HUDEP-2 (cell line): ENCODE results near the gene GNA14.
"Not testable (repeated sequence)": the region's sequence is repeated elsewhere in the genome, so short reads cannot be mapped to it uniquely, and the experiment has no call there.

ENCODE experiments used
- DNase-seq, 76 experiments: peaks; one replicate each; lab custom pipeline; 2025; ENCODE audit not compliant: unreplicated experiment in 76 of 76; lab: John Stamatoyannopoulos, UW

The GNA14 gene

DNA sequence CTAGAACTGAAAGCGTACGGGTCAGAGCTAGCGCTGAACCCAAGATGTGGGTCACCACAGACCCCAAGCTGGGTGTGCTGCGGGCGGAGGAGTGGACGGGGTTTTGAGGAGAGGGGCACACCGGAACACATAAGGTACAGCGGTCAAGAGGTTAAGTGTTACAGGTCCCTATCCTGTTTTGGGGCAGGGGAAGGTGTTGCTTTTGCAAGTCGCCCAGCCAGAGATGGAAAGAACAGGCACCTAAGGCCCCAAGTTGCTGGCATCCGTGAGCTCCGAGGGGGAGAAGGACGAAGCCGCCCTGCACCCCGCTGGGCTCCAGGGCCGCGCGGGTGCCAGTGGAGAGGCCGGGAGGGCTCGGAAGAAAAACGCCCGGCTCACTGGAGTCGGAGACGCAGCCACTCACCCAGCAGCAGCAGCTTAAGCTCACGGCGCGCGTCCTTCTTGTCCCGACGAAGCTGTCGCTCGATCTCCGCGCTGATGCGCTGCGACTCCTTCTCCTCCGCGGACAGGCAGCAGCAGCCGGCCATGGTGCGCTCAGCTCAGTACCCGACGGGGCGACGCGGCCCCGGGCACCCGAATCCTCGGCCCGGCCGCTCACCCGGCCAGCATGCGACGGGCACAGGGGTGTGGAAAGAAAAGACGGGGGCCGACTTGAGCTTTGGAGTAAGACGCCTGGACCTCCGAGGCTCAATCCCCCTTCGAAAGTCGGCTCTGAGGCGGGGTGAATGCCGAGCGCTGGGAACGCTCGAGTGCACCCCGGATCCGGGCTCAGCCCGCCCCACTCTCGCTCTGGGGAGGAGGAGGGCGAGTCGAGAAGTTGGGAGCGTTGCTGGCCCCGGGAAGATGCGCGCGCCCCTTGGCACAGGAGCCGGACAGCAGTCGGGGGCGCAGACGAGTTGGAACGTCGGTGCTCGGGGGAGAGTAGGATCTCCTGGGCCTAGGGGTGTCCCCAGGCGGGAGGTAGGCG is 572 bp downstream of the GNA14 start:
- DNase-seq = peak in 1 of 76 experiments; percentile 2

DNA sequence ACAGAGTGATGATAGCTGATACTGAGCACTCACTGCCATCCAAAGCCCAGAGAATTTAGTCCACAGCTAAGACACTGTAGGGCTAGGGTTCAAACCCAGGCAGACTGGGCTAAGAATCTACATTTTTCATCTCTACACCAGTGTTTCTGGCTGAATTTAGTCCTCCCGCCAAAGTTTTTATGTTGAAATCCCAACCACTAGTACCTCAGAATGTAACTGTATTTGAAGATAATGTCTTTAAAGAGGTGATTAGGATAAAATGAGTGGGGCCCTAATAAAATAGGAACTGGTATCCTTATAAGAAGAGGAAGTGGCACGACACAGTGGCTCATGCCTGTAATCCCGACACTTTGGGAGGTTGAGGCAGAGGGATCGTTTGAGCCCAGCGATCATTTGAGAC is 4.3 kb downstream of the GNA14 start:
- DNase-seq = no peak

DNA sequence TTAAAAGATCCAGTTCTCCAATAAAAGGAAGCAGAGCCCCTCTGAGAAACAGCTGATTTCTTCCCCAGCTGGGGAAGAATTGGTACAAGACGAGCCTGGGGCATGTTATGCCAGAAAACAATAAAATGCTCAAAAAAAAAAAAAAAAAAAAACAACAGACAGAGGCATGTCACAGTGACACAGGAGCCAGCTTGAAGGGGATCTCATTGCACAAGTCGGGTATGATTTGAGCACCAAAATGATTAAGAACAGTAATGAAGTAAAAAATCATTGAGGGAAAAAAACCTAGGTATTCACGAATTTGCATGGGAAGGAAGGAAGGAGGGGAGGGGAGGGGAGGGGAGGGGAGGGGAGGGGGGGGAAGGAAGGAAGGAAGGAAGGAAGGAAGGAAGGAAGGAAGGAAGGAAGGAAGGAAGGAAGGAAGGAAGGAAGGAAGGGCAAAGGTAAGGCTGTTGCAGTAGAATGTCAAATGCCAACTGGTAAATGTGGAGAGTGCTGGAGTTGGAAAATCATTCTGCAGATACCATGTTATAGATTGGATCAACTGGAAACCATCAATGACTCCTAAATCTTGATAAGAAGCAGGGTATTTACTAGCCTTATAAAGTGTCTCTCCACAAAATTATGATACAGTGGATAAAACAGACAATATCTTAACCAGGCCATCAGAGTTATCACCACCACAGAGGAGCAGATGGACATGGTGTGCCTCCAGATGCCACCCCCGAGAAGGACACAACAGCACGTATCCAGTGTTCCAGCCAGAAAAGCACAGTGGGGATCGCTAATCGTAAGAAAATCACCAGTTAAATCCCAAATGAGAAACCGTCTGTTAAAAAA is 7.2 kb downstream of the GNA14 start:
- no peak for DNase-seq

- no peak for DNase-seq
Measured at GRCh38 chr9:77632652-77633051, 15.5 kb downstream of the GNA14 start.

GRCh38 chr9:77628864-77629263 is 19.3 kb downstream of the GNA14 start:
- DNase-seq = not testable (repeated sequence)

DNA sequence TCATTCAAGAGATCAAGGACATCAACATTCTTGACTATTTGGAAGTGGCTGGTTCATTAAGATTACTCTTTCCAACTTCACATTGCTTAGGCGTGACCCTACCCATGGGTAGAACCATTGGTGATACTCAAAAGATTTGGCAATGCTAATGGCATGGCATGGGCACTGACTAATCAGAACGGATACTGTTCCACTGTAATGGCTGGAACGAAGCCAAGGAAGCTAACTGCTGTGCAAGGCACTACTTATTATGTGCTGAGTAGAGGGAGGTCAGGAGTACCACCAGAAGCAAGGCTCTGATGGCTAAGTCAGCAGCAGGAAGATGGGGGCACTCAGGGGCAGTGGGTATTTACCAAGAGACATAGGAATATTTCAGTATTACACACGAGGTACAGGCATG is 31.9 kb downstream of the GNA14 start:
- DNase-seq = no peak

DNA sequence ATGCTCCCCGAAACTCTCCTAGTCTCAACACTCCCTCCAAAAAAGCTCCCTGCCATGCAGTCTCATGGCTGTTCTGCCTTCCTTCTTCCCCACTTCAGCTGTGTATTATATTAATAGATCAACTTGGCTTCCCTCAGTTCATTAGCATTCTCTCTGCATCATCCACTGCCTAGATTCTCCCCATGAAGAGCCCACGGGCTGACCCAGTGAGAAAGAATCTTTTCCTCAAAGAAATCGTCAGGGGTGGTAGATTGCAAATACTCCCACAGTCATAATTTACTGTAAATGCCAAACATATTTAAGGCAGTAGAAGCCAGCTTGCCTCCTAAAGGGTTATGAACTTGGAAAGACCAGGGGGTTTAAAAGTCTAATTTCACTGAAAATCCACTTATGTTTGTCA is 33.5 kb downstream of the GNA14 start:
- DNase-seq = no peak

- no peak for DNase-seq
Measured at GRCh38 chr9:77606526-77606925, 41.6 kb downstream of the GNA14 start.

GRCh38 chr9:77605449-77606220 is 42.5 kb downstream of the GNA14 start:
- no peak for DNase-seq

DNA sequence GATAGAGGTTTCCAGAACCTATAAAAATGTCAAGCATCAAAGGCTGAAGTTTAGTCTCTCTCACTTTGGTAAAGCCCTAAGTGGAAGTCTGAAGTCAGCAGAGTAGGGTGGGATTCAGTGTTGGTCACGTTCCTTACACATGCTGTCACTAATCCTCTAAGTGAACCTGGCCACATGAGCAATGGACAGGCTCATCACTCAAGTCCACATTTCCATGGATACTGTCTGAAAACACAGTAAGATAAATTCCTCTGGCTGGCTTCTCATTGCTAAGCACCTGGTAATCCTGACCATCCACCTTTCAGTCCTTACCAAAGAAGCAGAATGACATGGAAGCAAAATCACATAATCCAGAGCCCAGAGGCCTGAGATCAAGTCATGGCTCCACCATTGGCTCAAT is 43.8 kb downstream of the GNA14 start:
- DNase-seq = no peak

DNA sequence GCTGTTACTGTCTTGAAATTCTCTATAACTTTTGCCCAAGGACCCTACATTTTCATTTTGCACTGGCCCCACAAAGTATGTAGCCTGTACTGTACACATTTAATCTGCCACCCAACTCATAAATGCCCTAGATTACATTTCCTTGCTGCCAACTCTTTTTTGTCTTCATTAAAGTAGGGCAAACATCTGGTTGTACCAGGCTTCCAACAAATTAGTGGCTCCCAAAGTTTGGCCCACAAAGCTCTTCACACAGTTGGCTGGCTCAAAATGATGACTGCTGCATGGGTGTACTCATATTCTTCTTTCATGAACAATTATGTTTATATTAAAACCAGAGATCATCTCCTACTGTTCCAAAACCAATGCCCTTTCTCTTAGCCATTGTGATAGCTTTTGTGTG is 45.3 kb downstream of the GNA14 start:
- no peak for DNase-seq

DNA sequence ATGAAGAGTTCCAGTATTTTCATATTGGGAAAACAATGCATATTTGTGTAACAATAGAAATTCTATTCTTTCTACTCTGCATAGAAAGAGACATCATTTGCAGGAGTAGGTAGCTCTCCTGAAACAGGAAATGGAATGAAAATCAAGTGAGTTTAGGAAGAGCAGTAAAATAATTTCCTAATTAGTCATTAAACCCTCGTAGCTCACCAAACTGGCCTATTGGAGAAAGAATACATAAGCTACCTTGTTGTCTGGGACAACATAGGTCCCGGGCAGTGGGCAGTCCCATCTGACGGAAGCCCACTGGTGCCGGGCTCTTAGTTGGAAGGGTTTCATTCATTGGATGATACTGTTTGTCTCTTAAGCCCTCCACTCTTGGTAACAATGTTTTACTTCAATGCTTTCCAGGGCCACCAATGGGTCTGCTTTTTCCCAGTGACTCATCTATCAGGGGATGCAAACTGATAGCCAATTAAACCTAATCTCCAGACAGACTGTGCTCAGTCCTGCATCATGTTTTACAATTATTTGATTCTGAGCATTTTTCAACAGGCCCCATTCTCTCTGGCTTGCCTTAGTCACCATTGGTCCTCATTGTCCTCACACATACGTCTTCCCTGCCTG is 46.5 kb downstream of the GNA14 start:
- no peak for DNase-seq

DNA sequence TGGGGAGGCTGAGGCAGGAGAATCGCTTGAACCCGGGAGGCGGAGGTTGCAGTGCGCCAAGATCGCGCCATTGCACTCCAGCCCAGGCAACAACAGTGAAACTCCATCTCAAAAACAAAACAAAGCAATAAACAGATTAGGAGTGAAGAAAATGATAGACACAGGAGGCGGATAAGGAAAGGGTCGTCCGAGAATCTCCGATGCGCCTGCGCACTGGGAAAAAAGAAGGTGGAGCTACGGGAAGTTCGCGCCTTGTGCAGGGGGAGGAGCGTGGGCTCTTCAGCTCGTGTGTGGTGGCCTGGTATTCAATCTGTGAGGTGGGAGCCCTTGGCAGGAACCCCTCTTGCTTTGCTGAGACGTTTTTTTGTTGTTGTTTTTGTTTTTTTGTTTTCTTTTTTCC is 47.3 kb downstream of the GNA14 start:
- DNase-seq = no peak

DNA sequence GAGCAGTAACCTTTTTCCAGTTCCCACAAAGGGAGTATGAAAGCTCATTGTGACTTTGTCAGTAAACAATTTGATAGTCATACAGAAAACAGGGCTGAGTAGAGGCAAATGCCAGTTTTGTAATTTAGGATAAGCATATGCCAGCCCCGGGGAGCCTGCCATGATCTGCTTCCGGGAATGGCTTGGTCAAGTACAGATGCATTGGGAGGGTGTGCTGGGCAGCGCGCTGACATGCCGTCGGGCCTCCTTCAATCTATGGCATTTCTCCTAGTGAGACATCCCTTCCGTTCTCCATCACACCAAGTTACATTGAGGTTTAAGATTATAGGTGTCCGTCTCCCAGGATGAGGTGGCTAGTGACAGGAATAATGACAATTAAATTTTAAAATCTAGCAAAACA is 48.6 kb downstream of the GNA14 start:
- DNase-seq = no peak

DNA sequence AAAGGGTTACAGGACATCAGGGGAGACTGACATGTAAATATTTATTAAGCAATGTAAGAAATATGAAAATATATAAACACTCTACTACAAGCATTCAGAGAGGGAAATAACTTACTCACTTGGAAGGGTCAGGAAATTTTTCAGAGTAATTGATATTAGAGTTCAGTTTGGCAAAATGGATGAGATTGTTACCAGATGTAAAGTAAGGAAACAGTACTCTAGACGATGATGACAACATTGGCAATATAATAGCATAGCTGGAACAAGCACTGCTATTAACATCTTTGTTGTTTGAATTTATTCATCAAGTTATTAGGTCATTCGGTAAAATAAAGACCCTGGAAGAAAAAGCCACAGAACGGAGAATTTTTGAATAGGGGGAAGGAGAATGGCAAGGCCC is 49.1 kb downstream of the GNA14 start:
- no peak for DNase-seq

DNA sequence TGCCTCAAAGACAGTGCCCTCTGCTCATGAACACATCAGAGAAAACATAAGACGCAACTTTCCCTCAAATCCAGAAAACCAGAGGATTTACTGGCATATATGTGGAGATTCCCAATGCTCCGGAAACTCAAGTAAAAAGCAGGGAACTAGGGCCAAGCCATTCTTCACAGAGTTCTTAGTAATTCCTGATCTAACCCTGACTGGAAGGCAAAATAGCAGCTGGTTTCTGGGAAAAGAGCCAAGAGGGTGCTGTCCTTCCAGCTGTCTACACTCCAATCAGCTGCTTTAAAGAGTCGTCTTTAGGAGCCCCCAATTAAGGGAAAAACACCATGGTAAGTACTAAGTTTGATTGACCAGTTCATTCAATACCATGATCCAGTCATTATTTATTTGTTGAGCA is 49.6 kb downstream of the GNA14 start:
- no peak for DNase-seq

DNA sequence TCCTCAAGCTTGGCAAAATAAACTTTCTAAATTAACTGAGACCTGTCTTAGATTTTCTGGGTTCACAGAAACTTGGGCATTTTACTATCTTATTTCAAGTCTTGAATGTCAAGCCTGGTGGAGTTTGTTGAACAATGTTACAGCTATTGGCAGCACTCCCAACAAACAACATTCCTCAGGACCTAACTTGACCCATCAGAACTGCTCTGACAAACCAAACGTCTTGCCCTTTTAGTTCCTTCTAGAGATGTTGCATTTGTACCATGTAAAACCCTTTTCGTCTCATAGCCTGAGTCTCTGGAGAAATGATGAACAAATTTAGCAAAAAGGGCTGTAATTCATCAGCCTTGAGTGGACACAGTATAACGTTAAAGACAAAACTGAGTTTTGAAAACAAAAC is 51.1 kb downstream of the GNA14 start:
- no peak for DNase-seq

DNA sequence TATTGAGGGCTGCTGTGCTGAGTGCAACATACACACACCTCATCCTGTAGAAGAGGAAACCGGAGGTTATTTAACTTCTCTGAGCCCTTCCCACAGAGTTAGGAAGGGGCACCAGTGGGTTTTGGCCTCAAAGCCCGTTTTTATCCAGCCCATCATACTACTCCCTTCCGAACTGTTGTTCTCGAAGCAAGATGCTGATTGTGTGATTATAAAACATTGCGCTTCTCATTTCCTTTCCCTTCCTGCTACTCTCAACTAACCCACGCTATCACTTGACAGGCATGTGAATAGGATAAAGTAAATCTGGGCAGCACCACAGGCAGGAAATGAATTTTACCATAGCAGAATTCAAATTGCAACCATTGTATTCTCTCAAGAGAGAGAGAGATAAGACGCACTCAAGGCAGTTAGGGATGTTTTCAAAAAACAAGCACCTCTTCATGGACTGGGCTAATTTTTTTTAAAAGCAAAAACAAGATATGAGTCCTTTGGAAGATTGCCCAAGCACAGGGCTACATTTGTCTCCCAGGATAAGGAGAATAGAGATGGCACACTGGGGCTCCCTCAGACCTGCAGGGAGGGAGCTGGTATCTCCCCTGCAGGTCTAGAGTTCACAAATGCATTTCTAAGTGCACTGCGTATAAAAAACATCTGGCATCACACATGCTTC is 52.6 kb downstream of the GNA14 start:
- peak in 8 of 76 experiments; percentile 2 to 51 (median 11) for DNase-seq

DNA sequence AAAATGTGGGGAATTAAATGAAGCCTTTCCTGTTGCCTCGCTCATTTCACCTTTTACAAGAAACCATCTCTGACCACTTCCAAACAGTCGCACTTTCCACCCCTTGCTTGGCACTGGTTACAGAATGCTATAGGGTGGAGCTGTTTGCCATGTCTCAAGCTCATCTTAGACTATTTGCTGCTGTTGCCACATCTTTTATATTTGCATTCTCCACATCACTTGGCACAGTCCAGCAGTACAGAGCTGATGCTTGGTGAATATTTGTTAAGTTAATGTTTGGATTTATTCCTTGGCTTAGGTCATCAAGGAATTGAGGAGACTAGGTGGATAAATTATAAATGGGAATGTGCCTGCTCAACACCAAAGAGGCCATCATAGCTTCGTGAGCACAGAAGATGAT is 53.2 kb downstream of the GNA14 start:
- no peak for DNase-seq

- no peak for DNase-seq
Measured at GRCh38 chr9:77593528-77593927, 54.6 kb downstream of the GNA14 start.
